ENCODE results near the gene CLDN10.
A peak's percentile ranks its signal among the peaks of the same experiment; 100 is the strongest.

CLDN10 gene

GRCh38 chr13:95536632-95537241, 15.8 kb upstream of the CLDN10 start:
- TF ChIP-seq CTCF (IDR thresholded peaks at IDR 0.05; ENCODE audit: insufficient read depth, low read depth, low read length, missing control alignments), result peak; percentile 19
- H3K4me3 ChIP-seq (ENCODE audit: low read depth, low read length), result no peak overlapping the region
- DNase-seq (ENCODE audit: low read depth), result peak; percentile 35

GRCh38 chr13:95540888-95541287, 11.6 kb upstream of the CLDN10 start:
- no peak for DNase-seq (ENCODE audit: low read depth)
- TF ChIP-seq CTCF (IDR thresholded peaks at IDR 0.05; ENCODE audit: insufficient read depth, low read depth, low read length, missing control alignments), result no peak
- H3K4me3 ChIP-seq (ENCODE audit: low read depth, low read length), result no peak overlapping the region

GRCh38 chr13:95541308-95541707, 11.2 kb upstream of the CLDN10 start:
- no peak overlapping the region for H3K4me3 ChIP-seq (ENCODE audit: low read depth, low read length)
- no peak for DNase-seq (ENCODE audit: low read depth)
- no peak for TF ChIP-seq CTCF (IDR thresholded peaks at IDR 0.05; ENCODE audit: insufficient read depth, low read depth, low read length, missing control alignments)

GRCh38 chr13:95541911-95542474, 10.5 kb upstream of the CLDN10 start:
- TF ChIP-seq CTCF (IDR thresholded peaks at IDR 0.05; ENCODE audit: insufficient read depth, low read depth, low read length, missing control alignments), result no peak
- DNase-seq (ENCODE audit: low read depth), result no peak
- no peak overlapping the region for H3K4me3 ChIP-seq (ENCODE audit: low read depth, low read length)

- DNase-seq (ENCODE audit: low read depth), result no peak
- no peak for TF ChIP-seq CTCF (IDR thresholded peaks at IDR 0.05; ENCODE audit: insufficient read depth, low read depth, low read length, missing control alignments)
- no peak overlapping the region for H3K4me3 ChIP-seq (ENCODE audit: low read depth, low read length)
These were observed 8.2 kb upstream of the CLDN10 start for GRCh38 chr13:95544293-95544692.

- H3K4me3 ChIP-seq (ENCODE audit: low read depth, low read length), result no peak overlapping the region
- DNase-seq (ENCODE audit: low read depth), result no peak
- TF ChIP-seq CTCF (IDR thresholded peaks at IDR 0.05; ENCODE audit: insufficient read depth, low read depth, low read length, missing control alignments), result no peak
These were observed 5.6 kb upstream of the CLDN10 start for GRCh38 chr13:95546919-95547318.

Data from GM12865 (cell line).